Stimulated activated CD4-positive, alpha-beta T cell treated with anti-CD3 and anti-CD28 coated beads, Interleukin-15, amount 100 ng/mL, for 24 hours (primary cell): ENCODE results near the gene GBA3.

Source experiments
- DNase-seq: peaks from one replicate; pipeline ENCODE4 v3.0.0-alpha.2; 2020

Gene GBA3

DNA sequence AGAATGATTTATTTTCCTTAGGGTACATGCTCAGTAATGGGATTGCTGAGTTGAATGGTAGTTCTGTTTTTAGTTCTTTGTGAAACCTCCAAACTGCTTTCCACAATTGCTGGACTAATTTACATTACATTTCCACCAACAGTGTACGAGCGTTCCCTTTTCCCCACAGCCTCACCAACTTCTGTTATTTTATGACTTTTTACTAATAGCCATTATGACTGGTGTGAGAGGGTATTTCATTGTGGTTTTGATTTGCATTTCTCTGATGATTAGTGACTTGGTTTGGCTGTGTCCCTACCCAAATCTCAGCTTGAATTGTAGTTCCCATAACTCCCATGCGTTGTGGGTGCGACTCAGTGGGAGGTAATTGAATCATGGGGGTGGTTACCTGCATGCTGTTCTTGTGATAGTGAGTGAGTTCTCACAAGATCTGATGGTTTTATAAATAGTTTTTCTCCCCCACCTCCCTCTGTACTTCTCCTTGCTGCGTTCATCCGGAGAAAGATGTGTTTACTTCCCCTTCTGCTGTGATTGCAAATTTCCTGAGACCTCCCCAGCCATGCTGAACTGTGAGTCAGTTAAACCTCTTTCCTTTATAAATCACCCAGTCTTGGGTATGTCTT is 95.1 kb downstream of the GBA3 start:
- DNase-seq: no peak

DNA sequence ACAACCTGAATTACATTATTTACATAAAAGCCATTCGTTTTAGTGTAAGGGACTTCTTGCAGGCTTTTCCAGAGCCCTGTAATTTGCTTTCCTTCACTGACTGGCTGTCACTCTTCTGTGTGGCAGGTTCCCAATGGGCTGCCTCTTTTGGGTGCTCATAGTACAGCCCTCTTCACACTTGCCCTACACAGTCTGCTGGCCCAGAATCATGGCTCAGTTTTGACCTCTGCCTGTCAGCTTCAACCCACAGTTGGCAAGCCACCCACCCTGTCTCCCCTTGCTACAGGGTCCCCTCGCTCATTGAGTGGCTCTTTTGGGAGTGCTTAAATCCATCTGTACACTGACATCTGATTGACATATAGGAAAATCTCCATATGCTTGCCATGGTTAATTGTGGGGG is 97.9 kb downstream of the GBA3 start:
- DNase-seq: no peak

DNA sequence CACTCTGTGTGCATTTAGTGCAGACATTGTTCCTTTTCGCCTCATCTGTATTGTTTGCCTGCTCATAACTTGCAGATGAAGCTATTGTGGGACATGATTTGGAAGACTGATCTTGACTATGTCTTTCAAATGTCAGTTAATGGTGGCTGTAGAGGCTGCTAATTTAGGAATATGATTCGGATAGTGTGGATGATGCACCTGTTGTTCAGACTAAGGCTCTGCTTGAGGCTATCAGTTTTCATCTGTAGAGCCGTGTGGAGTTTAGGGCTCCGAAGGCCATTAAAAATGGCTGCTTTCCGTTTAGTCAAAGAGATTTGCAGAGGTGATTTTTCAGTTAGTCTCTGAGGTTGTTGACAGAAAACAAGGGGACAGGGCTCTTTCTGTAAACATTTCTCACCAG is 102.0 kb downstream of the GBA3 start:
- DNase-seq: no peak

DNA sequence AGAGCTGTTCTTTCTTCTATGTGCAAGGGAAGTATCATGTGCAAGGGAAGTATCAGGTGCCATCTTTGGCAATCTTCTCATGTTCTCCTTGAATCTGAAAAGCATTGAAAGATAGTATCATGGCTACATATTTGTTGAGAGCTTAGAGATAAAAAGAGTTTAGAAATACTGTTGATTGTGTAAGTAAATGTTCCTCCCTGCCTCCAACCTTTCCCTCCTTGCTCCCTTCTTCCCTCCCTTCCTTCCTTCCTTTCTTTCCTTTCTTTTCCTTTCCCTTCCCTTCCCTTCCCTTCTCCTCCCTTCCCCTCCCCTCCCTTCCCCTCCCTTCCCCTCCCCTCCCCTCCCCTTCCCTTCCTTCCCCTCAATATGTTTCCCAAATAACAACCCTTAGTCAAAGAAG is 108.7 kb downstream of the GBA3 start:
- no peak for DNase-seq

DNA sequence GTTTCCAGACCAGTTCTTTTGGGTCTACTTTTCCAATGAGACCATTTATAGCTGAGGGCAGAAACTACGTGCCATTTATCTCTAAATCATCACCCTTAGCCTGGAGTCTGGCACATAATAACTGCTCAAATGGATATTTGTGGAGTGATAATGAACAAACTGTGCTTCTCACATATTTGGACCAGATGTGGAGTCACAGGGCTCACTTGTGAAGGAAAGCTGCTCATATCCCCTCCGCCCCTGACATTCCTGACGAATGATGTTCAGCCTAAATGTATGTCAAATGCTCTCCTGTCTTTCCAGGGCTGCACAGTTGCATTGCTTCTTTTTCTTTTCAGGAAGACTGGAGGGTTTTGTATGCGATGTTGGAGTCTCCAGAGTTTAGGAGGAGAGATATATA is 110.1 kb downstream of the GBA3 start:
- DNase-seq: no peak

DNA sequence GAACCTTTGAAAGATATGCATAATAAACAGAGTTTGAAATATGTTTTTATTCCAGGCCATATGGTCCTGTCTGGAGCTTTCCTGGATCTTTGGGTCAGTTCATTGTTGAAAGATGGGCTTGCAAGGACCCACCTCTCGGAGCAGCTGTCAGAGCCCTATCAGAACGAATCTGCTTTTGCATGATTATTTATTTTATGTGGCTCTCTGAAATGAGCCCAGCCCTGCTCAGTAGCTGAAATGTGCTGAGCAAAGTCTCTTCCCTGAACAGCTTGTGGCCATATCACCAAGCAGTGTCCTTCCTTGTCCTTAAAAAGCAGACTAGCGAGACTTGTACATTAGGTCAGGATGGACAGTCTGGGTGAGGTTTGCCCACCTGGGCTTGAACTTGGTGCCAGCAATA is 110.8 kb downstream of the GBA3 start:
- DNase-seq: no peak

DNA sequence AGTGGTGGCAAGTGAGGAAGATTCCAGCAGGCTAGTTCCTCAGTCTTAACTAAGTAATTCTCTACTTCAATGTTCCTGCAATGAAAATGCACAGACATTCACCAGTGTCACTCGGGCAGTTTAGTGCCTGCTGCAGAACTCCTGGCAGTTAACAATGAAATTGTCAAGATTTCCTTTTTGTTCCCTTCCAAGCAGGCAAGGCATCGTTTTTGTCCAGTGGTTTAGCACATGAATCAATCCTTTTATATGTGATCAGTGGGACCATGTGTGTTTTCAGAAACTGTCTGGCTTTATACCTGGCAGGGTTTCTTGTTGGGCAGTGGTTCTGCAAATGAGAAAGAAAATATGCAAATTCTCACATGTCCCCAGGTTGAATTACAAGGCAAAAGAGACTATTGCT is 122.2 kb downstream of the GBA3 start:
- no peak for DNase-seq

DNA sequence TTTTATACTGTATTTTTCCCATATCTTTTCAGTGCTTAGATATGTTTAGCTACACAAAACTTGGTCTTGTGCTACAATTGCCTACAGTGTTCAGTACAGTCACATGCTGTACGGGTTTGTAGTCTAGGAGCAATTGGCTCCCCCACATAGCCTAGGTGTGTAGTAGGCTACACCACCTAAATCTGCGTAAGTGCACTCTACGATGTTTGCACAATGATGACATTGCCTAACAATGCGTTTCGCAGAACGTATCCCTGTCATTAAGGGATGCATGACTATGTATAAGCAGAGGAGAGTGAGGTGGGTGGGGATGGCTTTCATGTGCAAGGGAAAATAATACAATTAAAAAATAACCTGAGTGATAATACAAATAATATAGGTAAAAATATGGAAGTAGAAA is 131.4 kb downstream of the GBA3 start:
- no peak for DNase-seq

DNA sequence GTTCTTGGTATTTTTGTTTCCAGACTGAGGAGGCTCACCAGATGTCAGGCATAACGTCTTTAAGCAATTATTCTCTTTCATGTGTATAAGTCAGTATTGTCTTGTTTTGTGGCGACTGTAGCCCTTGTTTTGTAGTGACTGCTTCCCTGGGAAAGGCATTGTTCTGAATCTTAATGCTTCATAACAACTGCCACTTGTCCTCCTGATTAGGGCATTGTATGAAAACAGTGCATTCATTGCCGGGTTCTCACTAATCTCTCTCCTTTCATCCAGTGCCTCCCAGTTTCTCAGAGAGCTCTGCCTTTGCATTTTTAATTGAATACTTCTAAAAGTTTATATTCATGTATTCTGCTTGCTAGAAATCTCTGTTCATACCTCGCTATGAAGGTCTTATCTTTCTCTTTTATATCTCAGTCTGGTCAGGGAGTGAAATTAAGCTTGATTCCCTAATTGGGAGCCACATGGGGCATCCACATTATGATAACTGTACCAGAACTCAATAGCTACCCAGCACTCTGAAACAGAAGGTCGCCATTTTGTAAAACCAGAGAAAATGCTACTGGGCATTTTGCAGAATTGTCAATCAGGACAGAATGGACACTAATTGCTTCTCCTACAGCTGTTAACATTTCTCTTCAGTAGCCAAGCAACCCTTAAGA is 149.8 kb downstream of the GBA3 start:
- no peak for DNase-seq

DNA sequence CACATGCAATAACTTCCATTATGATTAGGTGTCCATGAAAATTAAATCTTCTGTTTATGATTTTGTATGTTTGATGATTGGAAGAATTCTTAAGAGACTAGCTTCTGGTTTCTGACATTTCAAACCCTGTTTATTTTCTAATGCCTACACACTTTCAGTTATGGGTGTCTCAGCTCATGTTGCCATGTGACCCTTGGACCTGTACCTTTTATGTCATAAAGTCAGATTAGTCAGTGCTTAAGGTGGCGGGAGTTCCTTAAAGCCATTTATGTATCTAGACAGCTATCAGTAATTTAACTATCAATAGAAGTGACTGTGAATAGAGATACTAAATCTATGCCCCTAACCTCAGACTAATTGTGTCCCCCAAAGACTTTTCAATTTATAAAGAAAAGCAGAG is 155.6 kb downstream of the GBA3 start:
- no peak for DNase-seq

DNA sequence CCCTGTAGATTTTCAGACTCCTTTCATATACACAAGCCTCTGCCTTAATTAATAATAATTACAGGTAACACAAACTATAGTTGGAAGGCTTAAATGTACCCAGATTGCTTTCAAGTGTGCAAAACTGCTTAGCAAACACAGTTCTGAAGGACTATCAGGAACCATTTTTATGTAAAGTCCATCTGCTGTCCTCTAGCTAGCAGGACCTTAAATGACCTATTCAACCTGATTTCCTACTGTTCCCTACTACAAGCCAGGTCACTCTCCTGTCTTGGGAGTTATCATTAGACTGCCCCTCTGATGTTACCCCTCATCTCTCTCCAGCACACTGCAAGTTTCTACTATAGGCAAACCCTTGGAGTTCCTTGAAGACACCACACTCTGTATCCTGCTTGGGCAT is 157.3 kb downstream of the GBA3 start:
- DNase-seq: no peak

DNA sequence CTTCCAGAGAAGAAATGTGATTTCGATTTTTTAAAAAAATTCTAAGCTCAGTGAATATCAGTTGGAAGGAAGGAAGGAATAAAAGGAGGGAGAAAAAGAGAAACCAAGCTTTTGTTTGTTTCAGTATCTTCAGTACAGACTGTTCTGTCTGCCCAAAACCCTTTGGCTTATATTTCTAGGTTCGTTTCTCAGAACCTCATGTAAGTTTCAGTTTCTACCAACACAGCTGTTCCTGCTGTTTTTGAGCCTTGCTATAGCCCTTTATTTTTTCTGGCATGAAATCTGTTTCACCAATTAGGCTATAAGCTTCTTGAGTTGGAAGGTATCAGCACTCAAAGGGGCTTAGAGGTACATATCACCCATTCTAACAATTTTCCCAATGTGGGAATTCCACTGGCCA is 157.9 kb downstream of the GBA3 start:
- DNase-seq: no peak

DNA sequence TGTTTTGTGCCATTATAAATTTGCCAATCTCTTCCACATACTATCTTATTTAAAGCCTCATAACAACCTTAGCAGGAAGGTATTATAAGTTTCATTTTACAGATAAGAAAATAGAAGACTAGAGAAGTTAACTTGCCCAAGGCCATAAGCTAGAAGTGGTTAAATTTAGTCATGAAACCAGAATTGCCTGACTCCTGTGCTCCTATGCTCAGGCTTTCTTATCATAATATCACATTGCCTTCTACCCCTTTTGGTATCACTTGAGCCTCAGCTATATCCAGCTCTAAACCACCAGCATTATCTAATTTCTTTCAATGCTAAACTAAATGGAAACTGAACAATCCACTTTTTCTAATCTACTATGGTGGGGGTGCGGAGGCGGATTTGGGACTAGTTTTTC is 164.7 kb downstream of the GBA3 start:
- DNase-seq: no peak

DNA sequence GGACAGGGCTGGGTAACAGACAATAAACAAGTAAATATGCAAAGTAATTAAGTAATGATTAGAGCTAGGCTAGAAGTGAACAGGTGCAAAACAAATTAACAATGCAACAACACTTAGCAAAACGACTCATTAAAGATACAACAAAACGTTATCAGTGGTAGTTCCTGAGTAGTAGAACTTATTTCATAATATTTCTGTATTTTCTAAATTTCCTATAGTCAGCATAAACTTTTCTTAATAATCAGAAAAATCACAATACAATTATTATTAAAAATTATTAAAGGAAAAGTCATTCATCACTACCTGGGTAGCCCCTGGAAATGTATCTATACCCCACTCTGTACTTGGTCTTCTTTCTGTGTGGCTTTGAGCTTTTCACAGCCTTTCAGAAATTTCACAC is 166.6 kb downstream of the GBA3 start:
- DNase-seq: no peak
